KMS-11 (cell line): ENCODE data around the gene DCXR.

Source experiments
- H2AFZ ChIP-seq: fragments of 200-600 bp; sonication (generic); 2 replicates; pipeline ENCODE4 v1.6.1; 2016; ENCODE audit warnings: antibody characterized with exemption, mixed run types, low read depth
- H3K27ac ChIP-seq: fragments of 200-600 bp; sonication (generic); 2 replicates; pipeline ENCODE4 v1.6.1; 2016; ENCODE audit warnings: mild to moderate bottlenecking, mixed run types
- H3K27me3 ChIP-seq: fragments of 200-600 bp; sonication (generic); 2 replicates; pipeline ENCODE4 v1.6.1; 2017; ENCODE audit warnings: mild to moderate bottlenecking, low read depth, mixed run types, moderate library complexity; ENCODE audit not compliant: insufficient read depth
- H3K36me3 ChIP-seq: fragments of 200-600 bp; sonication (generic); 2 replicates; pipeline ENCODE4 v1.6.1; 2017; ENCODE audit warnings: mild to moderate bottlenecking, mixed run types; ENCODE audit not compliant: insufficient read depth
- H3K4me1 ChIP-seq: fragments of 200-600 bp; sonication (generic); 2 replicates; pipeline ENCODE4 v1.6.1; 2016; ENCODE audit warnings: mild to moderate bottlenecking, low read depth, mixed run types; ENCODE audit not compliant: poor library complexity, severe bottlenecking
- H3K4me2 ChIP-seq: fragments of 200-600 bp; sonication (generic); 2 replicates; pipeline ENCODE4 v1.7.0; 2016; ENCODE audit warnings: mild to moderate bottlenecking, mixed run types
- H3K4me3 ChIP-seq: fragments of 200-600 bp; sonication (generic); IDR thresholded peaks from 2 replicates; pipeline ENCODE4 v1.6.1; 2017; ENCODE audit warnings: low read depth, low read length, mixed read lengths; ENCODE audit not compliant: insufficient read depth
- H3K79me2 ChIP-seq: fragments of 200-600 bp; sonication (generic); 2 replicates; pipeline ENCODE4 v1.6.1; 2016; ENCODE audit warnings: low read depth, mixed run types; ENCODE audit not compliant: insufficient read depth
- H3K9ac ChIP-seq: fragments of 200-600 bp; sonication (generic); 2 replicates; pipeline ENCODE4 v1.6.1; 2016; ENCODE audit warnings: mild to moderate bottlenecking, mixed run types
- H4K20me1 ChIP-seq: fragments of 200-600 bp; sonication (generic); 2 replicates; pipeline ENCODE4 v1.6.1; 2016; ENCODE audit warnings: mild to moderate bottlenecking, mixed run types; ENCODE audit not compliant: insufficient read depth
- CTCF ChIP-seq: fragments of 200-600 bp; sonication (generic); conservative IDR thresholded peaks from 2 replicates; pipeline ENCODE4 v1.6.1; 2017; ENCODE audit warnings: low read depth, mild to moderate bottlenecking, antibody characterized with exemption, low read length, moderate library complexity, mixed read lengths

The DCXR gene

DNA sequence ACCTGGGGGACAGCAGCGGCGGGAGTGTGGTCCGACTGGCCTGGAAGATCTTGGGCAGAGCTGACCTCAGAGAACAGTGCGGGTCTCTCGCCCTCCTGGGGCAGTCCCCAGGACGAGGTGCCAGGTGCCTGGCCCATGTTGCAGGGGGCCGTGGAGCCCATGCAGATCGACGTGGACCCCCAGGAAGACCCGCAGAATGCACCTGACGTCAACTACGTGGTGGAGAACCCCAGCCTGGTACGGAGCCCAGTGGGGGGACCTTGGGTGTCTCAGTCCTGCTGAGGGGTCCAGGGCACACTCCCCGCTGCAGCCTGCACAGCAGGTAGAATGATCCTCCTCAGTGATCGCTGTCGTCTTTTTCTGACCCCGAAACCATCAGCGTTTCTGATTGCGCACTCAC lies 15.6 kb upstream of the DCXR start:
- Histone ChIP-seq H3K27me3 (no peaks in the 10 kb centered on the region), H3K4me2 (peak overlapping the region; percentile 85), H3K79me2 (peaks cover 17% of the 10 kb centered on the region; the same call in 1 of the 2 replicates), H3K27ac (no peak overlapping the region), H3K9ac (no peak overlapping the region), H3K4me3 (no peak overlapping the region), H2AFZ (no peak overlapping the region), H4K20me1 (no peaks in the 10 kb centered on the region), H3K4me1 (peaks cover 23% of the 10 kb centered on the region), H3K36me3 (peaks cover 3% of the 10 kb centered on the region; the same call in 1 of the 2 replicates)
- no peak for TF ChIP-seq CTCF

DNA sequence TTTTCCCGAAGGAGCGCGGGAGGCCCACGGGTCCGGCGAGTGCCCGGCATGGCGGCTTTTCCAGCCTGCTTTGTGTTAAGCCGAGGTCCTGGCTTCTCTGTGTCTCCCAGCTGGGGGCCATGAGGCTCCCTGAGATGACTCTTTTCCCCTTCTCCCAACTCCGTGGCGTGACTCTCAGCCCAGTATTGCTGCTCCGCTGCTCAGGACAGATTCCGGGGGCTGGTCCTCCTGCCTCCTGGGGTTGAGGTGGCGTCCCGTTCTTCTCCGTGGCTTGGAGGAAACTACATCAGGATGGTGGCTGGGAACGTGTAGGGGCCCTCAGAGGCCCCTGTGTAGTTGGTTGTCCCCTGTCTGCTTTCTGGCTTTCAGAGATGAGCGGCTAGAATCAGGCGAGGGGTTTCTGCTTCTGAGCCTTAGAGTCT lies 15.2 kb upstream of the DCXR start:
- Histone ChIP-seq H4K20me1 (no peaks in the 10 kb centered on the region), H3K27me3 (no peaks in the 10 kb centered on the region), H3K27ac (no peak overlapping the region), H3K4me3 (no peak overlapping the region), H3K36me3 (peaks cover 3% of the 10 kb centered on the region; the same call in 1 of the 2 replicates), H3K4me1 (peaks cover 23% of the 10 kb centered on the region), H3K4me2 (peak overlapping the region; percentile 85), H2AFZ (no peak overlapping the region), H3K79me2 (peaks cover 17% of the 10 kb centered on the region; the same call in 1 of the 2 replicates), H3K9ac (peak overlapping the region; percentile 47; the same call in 1 of the 2 replicates)
- no peak for TF ChIP-seq CTCF

DNA sequence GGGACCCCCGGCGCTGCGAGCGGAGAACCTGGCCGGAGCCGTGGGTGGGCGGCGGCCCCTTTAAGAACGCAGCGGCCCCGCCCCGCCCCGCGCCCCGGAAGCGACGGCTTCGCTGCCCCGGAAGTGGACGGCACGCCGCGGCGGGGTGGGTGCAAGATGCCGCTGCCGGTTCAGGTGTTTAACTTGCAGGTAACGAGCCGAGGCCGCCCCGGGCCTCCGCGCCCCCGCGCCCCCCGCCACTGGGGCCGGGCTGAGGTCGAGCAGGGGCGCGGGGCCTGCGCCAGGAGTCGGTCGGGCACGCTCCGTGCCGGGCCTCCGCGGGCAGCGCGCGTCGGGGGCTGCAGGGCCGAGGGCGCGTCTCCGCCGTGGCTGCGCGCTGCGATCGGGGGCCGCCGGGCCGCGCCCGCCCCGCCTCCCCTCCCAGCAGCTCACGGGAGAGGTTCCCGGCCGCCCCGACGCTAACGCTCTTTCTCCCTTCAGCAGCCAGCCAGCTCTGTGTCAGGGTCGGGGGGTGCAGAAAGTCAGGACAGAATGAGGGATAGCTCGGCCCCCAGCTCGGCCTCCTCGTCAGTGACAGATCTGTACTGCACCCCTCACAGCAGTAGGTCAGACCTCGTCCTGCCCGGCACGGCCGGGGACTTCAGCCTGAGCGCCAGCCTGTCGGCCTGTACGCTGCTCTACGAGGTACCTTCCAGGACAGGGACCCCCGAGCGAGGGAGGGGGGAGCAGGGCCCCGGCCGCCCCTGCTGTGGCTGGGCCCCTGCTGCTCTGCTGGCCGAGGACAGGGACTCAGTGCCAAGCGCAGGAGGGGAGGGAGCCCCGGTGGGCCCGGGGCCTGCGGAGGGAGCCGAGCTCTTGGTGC lies 14.5 kb upstream of the DCXR start, which contains the start of the genes GPS1 and RFNG:
Gene GPS1 (plus strand): TSS at position 123 of the 862 bp plus-strand sequence. CDS start 34 bp downstream, at position 157.
Gene RFNG (minus strand): TSS at position 36 of the 862 bp plus-strand sequence. CDS start 45 bp downstream, outside the sequence.
- H3K36me3 ChIP-seq = peaks cover 3% of the 10 kb centered on the region; the same call in 1 of the 2 replicates
- no peaks in the 10 kb centered on the region for H4K20me1 ChIP-seq
- H3K4me3 ChIP-seq = no peak within 1 kb of the TSS
- no peaks in the 10 kb centered on the region for H3K27me3 ChIP-seq
- peaks cover 23% of the 10 kb centered on the region for H3K4me1 ChIP-seq
- peak within 1 kb of the TSS; percentile 34; the same call in 1 of the 2 replicates for H2AFZ ChIP-seq
- peak within 1 kb of the TSS; percentile 85 for H3K4me2 ChIP-seq
- peaks cover 17% of the 10 kb centered on the region; the same call in 1 of the 2 replicates for H3K79me2 ChIP-seq
- no peak within 1 kb of the TSS for H3K27ac ChIP-seq
- peak within 1 kb of the TSS; percentile 47; the same call in 1 of the 2 replicates for H3K9ac ChIP-seq
- no peak for TF ChIP-seq CTCF

- no peak overlapping the region for H3K27ac ChIP-seq
- peaks cover 23% of the 10 kb centered on the region for H3K4me1 ChIP-seq
- no peaks in the 10 kb centered on the region for H4K20me1 ChIP-seq
- TF ChIP-seq CTCF = no peak
- H3K9ac ChIP-seq = no peak overlapping the region
- H3K4me2 ChIP-seq = peak overlapping the region; percentile 66
- H2AFZ ChIP-seq = peak overlapping the region; percentile 34; the same call in 1 of the 2 replicates
- no peaks in the 10 kb centered on the region for H3K27me3 ChIP-seq
- no peak overlapping the region for H3K4me3 ChIP-seq
- peaks cover 3% of the 10 kb centered on the region; the same call in 1 of the 2 replicates for H3K36me3 ChIP-seq
- H3K79me2 ChIP-seq = peaks cover 17% of the 10 kb centered on the region; the same call in 1 of the 2 replicates
Measured at GRCh38 chr17:82050761-82051641, 13.5 kb upstream of the DCXR start.
